IMR-90 (cell line): Measurements from ENCODE around the gene KRABD2.

Experiments used
- CEBPB ChIP-seq: IDR thresholded peaks from 2 replicates; pipeline ENCODE4 v1.6.1; 2012; ENCODE audit warnings: low read depth, low read length, improper control_type of control experiment
- CTCF ChIP-seq: conservative IDR thresholded peaks from 2 replicates; pipeline ENCODE4 v1.5.1; 2012; ENCODE audit warnings: mild to moderate bottlenecking, low read depth, low read length, improper control_type of control experiment
- POLR2A ChIP-seq: IDR thresholded peaks from 2 replicates; pipeline ENCODE4 v1.6.1; 2012; ENCODE audit warnings: mild to moderate bottlenecking, low read depth, low read length
- RFX5 ChIP-seq: IDR thresholded peaks from 2 replicates; pipeline ENCODE4 v1.8.0; 2012; ENCODE audit warnings: low read depth, mild to moderate bottlenecking, low read length, moderate library complexity
- SMC3 ChIP-seq: fragments of 150-350 bp; IDR thresholded peaks from 2 replicates; pipeline ENCODE4 v1.6.1; 2016; ENCODE audit warnings: low read depth, mild to moderate bottlenecking, antibody characterized with exemption, low read length, moderate library complexity

DNA sequence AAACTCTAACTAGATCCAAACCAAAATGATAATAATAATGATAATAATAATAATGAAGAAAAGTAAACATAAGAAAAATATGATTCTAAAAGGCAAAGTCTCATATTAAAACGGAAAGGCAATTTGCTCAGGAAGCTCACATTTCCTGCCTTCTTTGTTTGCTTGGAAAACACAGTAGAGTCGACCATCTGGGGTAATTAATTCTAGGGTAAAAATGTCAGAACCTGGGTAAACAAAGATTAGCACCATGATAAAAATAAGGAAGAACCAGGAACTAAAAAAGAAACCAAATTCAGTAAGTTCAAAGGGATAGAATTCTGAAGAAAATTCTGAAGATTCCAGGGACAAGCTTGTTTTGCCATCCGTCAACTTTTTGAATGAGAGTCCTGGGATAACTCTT lies 16.2 kb downstream of the KRABD2 start:
- TF ChIP-seq CTCF (no peak), RFX5 (no peak), POLR2A (no peak), SMC3 (no peak), CEBPB (no peak)
